GM06990 (cell line): ENCODE data around the gene DEFB108B.
"Not testable (repeated sequence)": the region's sequence is repeated elsewhere in the genome, so short reads cannot be mapped to it uniquely, and the experiment has no call there.

Experiments
- DNase-seq: peaks from one replicate; pipeline ENCODE4 v3.0.0-alpha.2; 2011; ENCODE audit not compliant: insufficient read length; ENCODE audit errors: extremely low read depth
- H3K27me3 ChIP-seq: replicated peaks from 2 replicates; pipeline ENCODE4 v1.6.0; 2011; ENCODE audit warnings: low read length; ENCODE audit not compliant: control insufficient read depth, insufficient read depth
- H3K36me3 ChIP-seq: 2 replicates; pipeline ENCODE4 v1.5.1; 2011; ENCODE audit warnings: low read length; ENCODE audit not compliant: control insufficient read depth, insufficient read depth
- H3K4me3 ChIP-seq: replicated peaks from 2 replicates; pipeline ENCODE4 v1.5.1; 2011; ENCODE audit warnings: low read depth, mild to moderate bottlenecking, control low read depth, low read length
- CTCF ChIP-seq: IDR thresholded peaks from 2 replicates; pipeline ENCODE4 v1.5.1; 2011; ENCODE audit warnings: low read length, control low read depth, mild to moderate bottlenecking, inconsistent platforms; ENCODE audit not compliant: insufficient read depth, poor library complexity, severe bottlenecking

DEFB108B gene

GRCh38 chr11:71832811-71833210, at the start of gene DEFB108B:
Gene DEFB108B (plus strand): TSS chr11:71833200. CDS start chr11:71833200, 0 bp downstream.
- H3K27me3 ChIP-seq, H3K36me3 ChIP-seq, DNase-seq, H3K4me3 ChIP-seq: not testable (repeated sequence)

DNA sequence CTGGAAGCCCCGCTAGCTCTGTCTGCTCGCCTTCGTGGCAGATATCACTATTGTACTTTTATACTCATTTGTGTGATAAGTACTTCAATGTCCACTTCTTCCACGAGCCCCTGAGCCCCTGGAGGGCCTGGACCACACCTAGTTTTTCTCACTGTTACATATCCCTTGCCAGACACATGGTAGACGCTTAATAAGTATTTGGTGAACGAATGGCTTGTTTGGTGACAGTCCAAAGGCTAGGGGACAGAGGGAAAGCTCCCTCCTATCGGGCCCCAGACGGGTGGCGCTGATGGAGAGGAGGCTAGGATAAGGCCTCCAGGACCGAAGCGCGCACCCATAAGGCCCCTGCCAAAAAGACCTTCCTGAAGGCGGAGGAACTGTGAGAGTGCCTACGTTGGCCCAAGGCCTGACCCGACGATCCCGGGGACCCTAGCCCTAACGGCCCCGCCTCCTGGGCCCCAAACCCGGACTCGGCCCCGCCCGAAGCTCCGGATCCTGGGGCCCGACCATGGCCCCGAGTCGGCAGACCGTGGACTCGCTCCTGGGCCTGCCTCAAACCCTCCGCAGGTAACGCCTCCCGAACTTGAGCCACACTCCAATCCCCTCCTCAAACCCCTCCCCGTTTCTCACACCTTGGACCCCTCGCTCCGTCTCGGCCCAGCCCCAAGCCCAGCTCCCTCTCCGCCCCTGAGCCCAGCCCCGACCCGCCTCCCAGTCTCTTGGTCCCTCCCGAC, 46.7 kb upstream of the DEFB108B start:
- peak; percentile 79 for DNase-seq
- not testable (repeated sequence) for H3K27me3 ChIP-seq, H3K36me3 ChIP-seq
- peak overlapping the region; percentile 60 for H3K4me3 ChIP-seq

DNA sequence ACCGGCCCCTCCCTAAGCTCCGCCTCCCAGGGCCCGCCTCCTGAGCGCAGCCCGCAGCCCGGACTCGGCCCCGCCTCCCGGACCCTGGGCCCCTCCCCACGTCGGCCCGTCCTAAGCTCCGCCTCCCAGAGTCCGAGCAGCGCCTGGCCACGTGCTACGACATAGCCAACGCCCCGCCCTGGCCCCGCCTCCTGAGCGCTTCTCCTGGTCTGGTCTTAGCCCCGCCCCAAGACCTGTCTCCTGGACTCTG, 46.2 kb upstream of the DEFB108B start:
- H3K36me3 ChIP-seq, H3K27me3 ChIP-seq: not testable (repeated sequence)
- peak overlapping the region; percentile 78 for H3K4me3 ChIP-seq
- peak; percentile 91 for DNase-seq

GRCh38 chr11:71787098-71787823, 45.7 kb upstream of the DEFB108B start:
- no peak for TF ChIP-seq CTCF
- peak overlapping the region; percentile 78 for H3K4me3 ChIP-seq
- peak; percentile 93 for DNase-seq
- H3K36me3 ChIP-seq, result peaks cover 1% of the 10 kb centered on the region; the same call in 1 of the 2 replicates
- no peaks in the 10 kb centered on the region for H3K27me3 ChIP-seq

GRCh38 chr11:71787824-71788454, 45.1 kb upstream of the DEFB108B start:
- peak overlapping the region; percentile 78 for H3K4me3 ChIP-seq
- DNase-seq, H3K36me3 ChIP-seq, H3K27me3 ChIP-seq: not testable (repeated sequence)

GRCh38 chr11:71789444-71790196, 43.4 kb upstream of the DEFB108B start:
- H3K4me3 ChIP-seq, H3K36me3 ChIP-seq, DNase-seq, H3K27me3 ChIP-seq: not testable (repeated sequence)

- not testable (repeated sequence) for H3K4me3 ChIP-seq, H3K27me3 ChIP-seq, DNase-seq, H3K36me3 ChIP-seq
These were observed 41.9 kb upstream of the DEFB108B start for GRCh38 chr11:71791111-71791510.

- H3K36me3 ChIP-seq, DNase-seq, H3K27me3 ChIP-seq, H3K4me3 ChIP-seq: not testable (repeated sequence)
- TF ChIP-seq CTCF, result peak; percentile 49
These were observed 40.3 kb upstream of the DEFB108B start for GRCh38 chr11:71792621-71793235.

DNA sequence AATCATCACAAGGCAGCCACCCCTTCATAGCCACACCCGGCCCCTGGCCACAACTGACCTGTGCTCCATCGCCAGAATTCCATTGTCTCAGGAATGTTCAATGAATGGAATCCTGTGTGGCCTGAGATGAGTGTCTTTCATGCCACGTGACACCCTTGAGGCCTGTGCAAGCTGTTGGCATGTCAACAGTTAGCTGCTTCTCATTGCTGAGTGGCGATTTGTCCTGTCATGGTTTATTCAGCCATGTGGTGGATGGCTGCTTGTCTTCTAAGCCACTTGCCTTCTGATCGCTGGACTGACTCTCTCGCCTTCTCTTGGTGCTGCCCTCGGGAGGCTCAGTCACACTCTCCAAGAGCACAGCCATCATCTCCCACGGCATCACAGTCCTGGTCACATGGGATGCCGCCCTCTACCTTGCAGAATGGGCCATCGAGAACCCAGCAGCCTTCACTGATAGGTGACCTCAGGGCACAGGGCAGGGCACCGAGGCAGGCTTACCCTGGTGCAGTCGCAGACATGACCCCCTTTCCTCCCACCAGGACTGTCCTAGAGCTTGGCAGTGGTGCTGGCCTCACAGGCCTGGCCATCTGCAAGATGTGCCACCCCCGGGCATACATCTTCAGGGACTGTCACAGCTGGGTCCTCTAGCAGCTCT, 38.5 kb upstream of the DEFB108B start:
- not testable (repeated sequence) for H3K27me3 ChIP-seq, H3K4me3 ChIP-seq, H3K36me3 ChIP-seq, DNase-seq

DNA sequence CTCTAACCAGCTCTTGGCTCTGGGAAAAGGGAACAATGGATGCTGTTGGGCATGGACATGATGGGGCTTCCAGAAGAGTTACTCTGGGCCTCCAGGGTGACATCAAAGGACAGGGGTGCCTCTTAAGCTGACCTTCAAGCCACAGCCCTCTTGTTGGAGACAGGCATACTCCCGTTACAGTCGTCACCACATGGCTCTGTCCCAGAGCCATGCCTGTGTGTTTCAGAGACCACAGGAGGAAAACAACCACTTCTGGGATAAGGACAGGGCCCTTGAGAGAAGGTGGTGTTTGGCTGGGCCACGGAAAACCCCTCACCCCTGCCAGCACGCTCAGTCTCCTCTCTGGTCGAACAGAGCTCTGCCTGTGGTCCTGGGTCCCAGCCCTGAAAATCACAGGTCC, 37.8 kb upstream of the DEFB108B start:
- not testable (repeated sequence) for H3K4me3 ChIP-seq, H3K36me3 ChIP-seq, DNase-seq, H3K27me3 ChIP-seq

DNA sequence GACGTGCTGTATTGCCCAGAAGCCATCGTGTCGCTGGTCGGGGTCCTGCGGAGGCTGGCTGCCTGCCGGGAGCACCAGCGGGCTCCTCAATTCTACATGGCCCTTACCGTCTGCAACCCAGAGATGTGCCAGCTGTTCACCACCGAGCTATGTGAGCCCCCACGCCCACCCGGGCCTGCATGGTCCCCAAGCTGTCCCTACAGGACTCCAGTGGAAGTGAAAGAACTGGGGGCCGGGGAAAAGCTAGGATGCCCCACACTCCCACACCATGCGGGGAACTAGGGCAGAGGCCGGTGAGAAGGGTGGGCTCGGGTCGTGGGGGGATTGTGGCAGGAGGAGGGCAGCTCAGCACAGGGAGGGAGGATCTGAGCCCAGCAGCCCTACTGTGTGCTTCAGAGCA, 37.0 kb upstream of the DEFB108B start:
- not testable (repeated sequence) for H3K36me3 ChIP-seq, DNase-seq, H3K27me3 ChIP-seq, H3K4me3 ChIP-seq
